Endodermal cell (in vitro differentiated cells): ENCODE measurements around the gene NDEL1. TPM values are rescaled to one million over a fixed set of nuclear protein-coding genes. Genes with fewer than 3 reads are reported as not detected.

ENCODE experiments used
- DNase-seq: peaks from one replicate; pipeline ENCODE4 v3.0.0-alpha.2; 2017
- H3K27ac ChIP-seq: 2 replicates; pipeline ENCODE4 v1.5.1; 2013; ENCODE audit warnings: mild to moderate bottlenecking, low read depth, low read length, moderate library complexity
- H3K27me3 ChIP-seq: 2 replicates; pipeline ENCODE4 v1.6.1; 2013; ENCODE audit warnings: mild to moderate bottlenecking, low read length, moderate library complexity; ENCODE audit not compliant: insufficient read depth, control insufficient read depth, poor library complexity, severe bottlenecking
- H3K36me3 ChIP-seq: 2 replicates; pipeline ENCODE4 v1.7.0; 2013; ENCODE audit warnings: mild to moderate bottlenecking, low read length, moderate library complexity; ENCODE audit not compliant: control insufficient read depth, insufficient read depth
- H3K4me1 ChIP-seq: one replicate; pipeline ENCODE4 v1.7.0; 2013; ENCODE audit warnings: low read length; ENCODE audit not compliant: control insufficient read depth, insufficient read depth
- H3K4me3 ChIP-seq: 2 replicates; pipeline ENCODE4 v1.5.1; 2013; ENCODE audit warnings: mild to moderate bottlenecking, low read length, moderate library complexity
- H3K9ac ChIP-seq: 2 replicates; pipeline ENCODE4 v1.6.1; 2013; ENCODE audit warnings: mild to moderate bottlenecking, low read length, moderate library complexity; ENCODE audit not compliant: poor library complexity, severe bottlenecking; ENCODE audit errors: extremely low read depth
- H3K9me3 ChIP-seq: 2 replicates; pipeline ENCODE4 v1.6.1; 2013; ENCODE audit warnings: mild to moderate bottlenecking, low read length, moderate library complexity; ENCODE audit not compliant: control insufficient read depth
- H3K27ac Mint-ChIP-seq: 2 replicates; pipeline ENCODE4 v1.8.0; 2020; ENCODE audit warnings: mixed read lengths
- H3K27me3 Mint-ChIP-seq: 2 replicates; pipeline ENCODE4 v1.8.0; 2021; ENCODE audit warnings: mild to moderate bottlenecking, mixed read lengths; ENCODE audit not compliant: insufficient read depth
- H3K36me3 Mint-ChIP-seq: 2 replicates; pipeline ENCODE4 v1.8.0; 2020; ENCODE audit warnings: low read depth, mixed read lengths
- H3K4me1 Mint-ChIP-seq: 2 replicates; pipeline ENCODE4 v1.8.0; 2020; ENCODE audit warnings: mixed read lengths
- H3K4me3 Mint-ChIP-seq: 2 replicates; pipeline ENCODE4 v1.8.0; 2020; ENCODE audit warnings: mild to moderate bottlenecking, moderate library complexity, mixed read lengths
- H3K9me3 Mint-ChIP-seq: 2 replicates; pipeline ENCODE4 v1.8.0; 2020; ENCODE audit warnings: mild to moderate bottlenecking, mixed read lengths
- WGBS, 2 experiments: methylation state at CpG; one replicate each; pipeline versions ENCODE4 v1.1.5 to v1.1.7; 2013; ENCODE audit warnings: missing lambda C conversion rate in 2 of 2, mixed read lengths in 1 of 2; ENCODE audit not compliant: insufficient coverage in 1 of 2, insufficient read length in 1 of 2; 5-methylcytosine and 5-hydroxymethylcytosine counted together
- total RNA-seq, 2 donors: library from RNA; stranded (reverse); fragmentation: NEBNext Ultra II Directional in 1 of 2; extraction: Animal tissue kit (Norgen Biotek cat#: 25700) in 1 of 2; gene quantifications; 2 replicates in 1 of 2; 3 replicates in 1 of 2; pipeline ENCODE4 v1.2.1, GENCODE V29; 2021
- TF ChIP-seq, protein P1 (sequence below): fragments of 200-600 bp; sonication (generic); conservative IDR thresholded peaks from 2 replicates; pipeline ENCODE4 v1.5.0; 2021; ENCODE audit warnings: antibody characterized with exemption, mild to moderate bottlenecking

NDEL1 gene
- total RNA-seq, 2 donors from 2014 or later: 60.4 to 61.2 TPM

- no peaks in the 10 kb centered on the region for H3K4me1 ChIP-seq
- H3K36me3 Mint-ChIP-seq: peaks cover 19% of the 10 kb centered on the region
- peak overlapping the region; percentile 93 for H3K4me3 Mint-ChIP-seq
- no peaks in the 10 kb centered on the region for H3K27me3 Mint-ChIP-seq
- H3K9me3 Mint-ChIP-seq: no peaks in the 10 kb centered on the region
- no peaks in the 10 kb centered on the region for H3K27me3 ChIP-seq
- no peaks in the 10 kb centered on the region for H3K9me3 ChIP-seq
- TF ChIP-seq, protein P1, sequence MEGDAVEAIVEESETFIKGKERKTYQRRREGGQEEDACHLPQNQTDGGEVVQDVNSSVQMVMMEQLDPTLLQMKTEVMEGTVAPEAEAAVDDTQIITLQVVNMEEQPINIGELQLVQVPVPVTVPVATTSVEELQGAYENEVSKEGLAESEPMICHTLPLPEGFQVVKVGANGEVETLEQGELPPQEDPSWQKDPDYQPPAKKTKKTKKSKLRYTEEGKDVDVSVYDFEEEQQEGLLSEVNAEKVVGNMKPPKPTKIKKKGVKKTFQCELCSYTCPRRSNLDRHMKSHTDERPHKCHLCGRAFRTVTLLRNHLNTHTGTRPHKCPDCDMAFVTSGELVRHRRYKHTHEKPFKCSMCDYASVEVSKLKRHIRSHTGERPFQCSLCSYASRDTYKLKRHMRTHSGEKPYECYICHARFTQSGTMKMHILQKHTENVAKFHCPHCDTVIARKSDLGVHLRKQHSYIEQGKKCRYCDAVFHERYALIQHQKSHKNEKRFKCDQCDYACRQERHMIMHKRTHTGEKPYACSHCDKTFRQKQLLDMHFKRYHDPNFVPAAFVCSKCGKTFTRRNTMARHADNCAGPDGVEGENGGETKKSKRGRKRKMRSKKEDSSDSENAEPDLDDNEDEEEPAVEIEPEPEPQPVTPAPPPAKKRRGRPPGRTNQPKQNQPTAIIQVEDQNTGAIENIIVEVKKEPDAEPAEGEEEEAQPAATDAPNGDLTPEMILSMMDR: no peak
- H3K9ac ChIP-seq: peak overlapping the region; percentile 98
- peak overlapping the region; percentile 98 for H3K27ac Mint-ChIP-seq
- peaks cover 23% of the 10 kb centered on the region for H3K4me1 Mint-ChIP-seq
- no peak overlapping the region for H3K27ac ChIP-seq
- peaks cover 30% of the 10 kb centered on the region for H3K36me3 ChIP-seq
- WGBS, 2 experiments: 15 to 30% methylated on average over 4 to 5 of the region's 5 CpGs
- H3K4me3 ChIP-seq: peak overlapping the region; percentile 98
- no peak for DNase-seq
These were observed 1.1 kb downstream of the NDEL1 start for GRCh38 chr17:8436844-8437171.

DNA sequence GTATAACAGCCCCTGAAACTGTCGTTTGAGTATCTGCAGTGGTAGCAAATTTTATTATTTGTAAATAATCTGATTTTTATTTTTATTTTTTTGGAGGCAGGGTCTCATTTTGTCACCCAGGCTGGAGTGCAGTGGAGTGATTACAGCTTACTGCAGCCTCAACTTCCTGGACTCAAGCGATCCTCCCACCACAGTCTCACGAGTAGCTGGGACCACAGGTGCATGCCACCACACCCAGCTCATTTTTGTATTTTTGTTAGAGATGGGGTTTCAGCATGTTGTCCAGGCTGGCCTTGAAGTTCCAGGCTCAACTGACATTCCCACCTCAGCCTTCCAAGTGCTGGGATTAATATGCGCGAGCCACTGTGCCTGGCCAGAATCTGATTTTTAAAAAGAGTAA is 2.8 kb downstream of the NDEL1 start:
- no peak overlapping the region for H3K27ac ChIP-seq
- Mint-ChIP-seq H3K27ac (no peak overlapping the region), H3K9me3 (no peaks in the 10 kb centered on the region), H3K4me3 (no peak overlapping the region), H3K36me3 (peaks cover 22% of the 10 kb centered on the region), H3K27me3 (no peaks in the 10 kb centered on the region), H3K4me1 (peaks cover 13% of the 10 kb centered on the region)
- H3K4me1 ChIP-seq: no peaks in the 10 kb centered on the region
- peaks cover 39% of the 10 kb centered on the region for H3K36me3 ChIP-seq
- DNase-seq: no peak
- H3K4me3 ChIP-seq: no peak overlapping the region
- no peaks in the 10 kb centered on the region for H3K9me3 ChIP-seq
- no peak overlapping the region for H3K9ac ChIP-seq
- TF ChIP-seq, protein P1: no peak
- WGBS, 2 experiments: 100% methylated on average over 2 to 4 of the region's 5 CpGs
- no peaks in the 10 kb centered on the region for H3K27me3 ChIP-seq

DNA sequence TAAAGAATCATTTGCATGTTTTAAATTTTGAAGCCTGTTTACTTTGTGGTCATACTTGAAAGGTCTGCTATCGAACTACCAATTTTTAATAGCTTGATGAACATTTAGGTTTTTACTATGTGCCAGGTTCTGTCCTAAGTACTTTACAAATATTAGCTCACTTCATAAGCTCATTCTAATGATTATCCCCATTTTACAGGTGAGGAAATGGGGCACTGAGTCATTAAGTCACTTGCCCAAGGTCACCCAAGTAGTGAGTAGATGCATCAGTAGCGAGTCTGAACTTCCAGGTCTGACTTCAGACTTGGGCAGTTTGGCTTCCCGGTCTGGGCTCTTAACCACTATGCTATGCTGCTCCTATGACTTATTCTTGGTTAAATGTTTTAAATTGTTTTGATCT is 4.0 kb downstream of the NDEL1 start:
- Histone ChIP-seq H3K9me3 (no peaks in the 10 kb centered on the region), H3K27me3 (no peaks in the 10 kb centered on the region), H3K4me3 (no peak overlapping the region), H3K9ac (no peak overlapping the region), H3K4me1 (no peaks in the 10 kb centered on the region), H3K36me3 (peaks cover 51% of the 10 kb centered on the region), H3K27ac (no peak overlapping the region)
- DNase-seq: no peak
- no peak overlapping the region for H3K4me3 Mint-ChIP-seq
- peaks cover 10% of the 10 kb centered on the region for H3K4me1 Mint-ChIP-seq
- TF ChIP-seq, protein P1: no peak
- H3K27ac Mint-ChIP-seq: no peak overlapping the region
- 93 to 100% methylated on average over 3 of the region's 3 CpGs for WGBS, 2 experiments
- H3K27me3 Mint-ChIP-seq: no peaks in the 10 kb centered on the region
- H3K9me3 Mint-ChIP-seq: no peaks in the 10 kb centered on the region
- peaks cover 27% of the 10 kb centered on the region for H3K36me3 Mint-ChIP-seq
